ENCODE results near the gene SPHK2. TPM values are rescaled to one million over a fixed set of nuclear protein-coding genes. Genes with fewer than 3 reads are reported as not detected.

Gene SPHK2
- total RNA-seq, 1 donor from 2014 or later: 137 TPM

- Mint-ChIP-seq H3K4me1 (ENCODE audit: low read depth) (peaks cover 3% of the 10 kb centered on the region), H3K9me3 (ENCODE audit: low read depth) (no peaks in the 10 kb centered on the region), H3K27me3 (peaks cover 25% of the 10 kb centered on the region), H3K27ac (peak overlapping the region; percentile 88), H3K4me3 (ENCODE audit: low read depth) (no peak overlapping the region), H3K36me3 (ENCODE audit: insufficient read depth) (no peaks in the 10 kb centered on the region)
- no peak for TF ChIP-seq CTCF (IDR thresholded peaks at IDR 0.05; ENCODE audit: unreplicated experiment)
- no peak for DNase-seq (ENCODE audit: low spot score, unreplicated experiment)
Observed at GRCh38 chr19:48670699-48671445, 51.6 kb downstream of the SPHK2 start.

GRCh38 chr19:48671446-48671995, 52.2 kb downstream of the SPHK2 start:
- Mint-ChIP-seq H3K4me3 (ENCODE audit: low read depth) (no peak overlapping the region), H3K36me3 (ENCODE audit: insufficient read depth) (no peaks in the 10 kb centered on the region), H3K27ac (peak overlapping the region; percentile 88), H3K4me1 (ENCODE audit: low read depth) (peaks cover 3% of the 10 kb centered on the region), H3K27me3 (peaks cover 25% of the 10 kb centered on the region), H3K9me3 (ENCODE audit: low read depth) (no peaks in the 10 kb centered on the region)
- DNase-seq (ENCODE audit: low spot score, unreplicated experiment): no peak
- no peak for TF ChIP-seq CTCF (IDR thresholded peaks at IDR 0.05; ENCODE audit: unreplicated experiment)

- no peak for DNase-seq (ENCODE audit: low spot score, unreplicated experiment)
- Mint-ChIP-seq H3K27me3 (peaks cover 30% of the 10 kb centered on the region), H3K9me3 (ENCODE audit: low read depth) (no peaks in the 10 kb centered on the region), H3K36me3 (ENCODE audit: insufficient read depth) (no peaks in the 10 kb centered on the region), H3K27ac (no peak within 1 kb of the TSS), H3K4me3 (ENCODE audit: low read depth) (no peak within 1 kb of the TSS), H3K4me1 (ENCODE audit: low read depth) (peaks cover 6% of the 10 kb centered on the region)
- no peak for TF ChIP-seq CTCF (IDR thresholded peaks at IDR 0.05; ENCODE audit: unreplicated experiment)
Observed at GRCh38 chr19:48672994-48673393, 53.7 kb downstream of the SPHK2 start, which contains the start of gene NTN5. Gene NTN5 (minus strand): TSS chr19:48673017. CDS start chr19:48670986, 2,031 bp downstream.

- H3K4me1 Mint-ChIP-seq (ENCODE audit: low read depth): peaks cover 6% of the 10 kb centered on the region
- no peaks in the 10 kb centered on the region for H3K9me3 Mint-ChIP-seq (ENCODE audit: low read depth)
- no peak overlapping the region for H3K4me3 Mint-ChIP-seq (ENCODE audit: low read depth)
- DNase-seq (ENCODE audit: low spot score, unreplicated experiment): no peak
- no peak overlapping the region for H3K27ac Mint-ChIP-seq
- TF ChIP-seq CTCF (IDR thresholded peaks at IDR 0.05; ENCODE audit: unreplicated experiment): no peak
- no peaks in the 10 kb centered on the region for H3K36me3 Mint-ChIP-seq (ENCODE audit: insufficient read depth)
- peaks cover 30% of the 10 kb centered on the region for H3K27me3 Mint-ChIP-seq
Observed at GRCh38 chr19:48673436-48674100, 54.3 kb downstream of the SPHK2 start.

- Mint-ChIP-seq H3K36me3 (ENCODE audit: insufficient read depth) (no peaks in the 10 kb centered on the region), H3K27ac (no peak overlapping the region), H3K27me3 (peaks cover 27% of the 10 kb centered on the region), H3K4me1 (ENCODE audit: low read depth) (peaks cover 6% of the 10 kb centered on the region), H3K9me3 (ENCODE audit: low read depth) (no peaks in the 10 kb centered on the region), H3K4me3 (ENCODE audit: low read depth) (no peak overlapping the region)
- TF ChIP-seq CTCF (IDR thresholded peaks at IDR 0.05; ENCODE audit: unreplicated experiment): no peak
- no peak for DNase-seq (ENCODE audit: low spot score, unreplicated experiment)
Observed at GRCh38 chr19:48674216-48674809, 55.0 kb downstream of the SPHK2 start.
